MCF 10A (cell line): ENCODE measurements around the gene SLC41A3. TPM values are rescaled to one million over a fixed set of nuclear protein-coding genes. Genes with fewer than 3 reads are reported as not detected.
"Not testable (repeated sequence)": the region's sequence is repeated elsewhere in the genome, so short reads cannot be mapped to it uniquely, and the experiment has no call there.

Experiments
- BruUV-seq: library from RNA; stranded (reverse); fragments of 400-500 nt; replicated peaks from 2 replicates; lab custom pipeline; 2021; lab: Mats Ljungman, UMichigan
- CTCF ChIA-PET: fragments of 300-600 bp; sonication (Branson Sonifier 250); formaldehyde crosslinking; extraction: SDS; loops from one replicate; lab custom pipeline; 2021; ENCODE audit warnings: antibody characterized with exemption, inconsistent platforms; lab: Yijun Ruan, JAX
- POLR2A ChIA-PET: fragments of 300-600, 350-650 bp; sonication (Branson Sonifier 250); formaldehyde crosslinking; extraction: SDS; loops from one replicate; lab custom pipeline; 2020; ENCODE audit warnings: antibody characterized with exemption, inconsistent platforms; lab: Yijun Ruan, JAX
- DNase-seq: peaks from one replicate; pipeline ENCODE4 v3.0.0-alpha.2; 2018; ENCODE audit not compliant: unreplicated experiment
- H3K27ac Mint-ChIP-seq: one replicate; pipeline ENCODE4 v1.8.0; 2022; ENCODE audit warnings: mild to moderate bottlenecking, low read depth, mixed read lengths; ENCODE audit not compliant: unreplicated experiment
- H3K27me3 Mint-ChIP-seq: one replicate; pipeline ENCODE4 v1.8.0; 2022; ENCODE audit warnings: mixed read lengths; ENCODE audit not compliant: insufficient read depth, unreplicated experiment
- H3K36me3 Mint-ChIP-seq: one replicate; pipeline ENCODE4 v1.8.0; 2022; ENCODE audit warnings: mild to moderate bottlenecking, moderate library complexity, mixed read lengths; ENCODE audit not compliant: insufficient read depth, unreplicated experiment
- H3K4me1 Mint-ChIP-seq: one replicate; pipeline ENCODE4 v1.8.0; 2022; ENCODE audit warnings: mixed read lengths; ENCODE audit not compliant: insufficient read depth, unreplicated experiment
- H3K4me3 Mint-ChIP-seq: one replicate; pipeline ENCODE4 v1.8.0; 2022; ENCODE audit warnings: mild to moderate bottlenecking, moderate library complexity, mixed read lengths; ENCODE audit not compliant: unreplicated experiment
- H3K9me3 Mint-ChIP-seq: one replicate; pipeline ENCODE4 v1.8.0; 2022; ENCODE audit warnings: mixed read lengths; ENCODE audit not compliant: unreplicated experiment
- CTCF ChIP-seq: fragments of 200-600 bp; IDR thresholded peaks from one replicate; pipeline ENCODE4 v1.8.0; 2022; ENCODE audit warnings: antibody characterized with exemption, mild to moderate bottlenecking; ENCODE audit not compliant: unreplicated experiment
- intact Hi-C: fragments of 100-400 bp; cut with micrococcal nuclease; formaldehyde crosslinking; loops from 2 replicates; pipeline ENCODE4 v1.14.1; 2022
- total RNA-seq: library from RNA; stranded (reverse); gene quantifications from 2 replicates; pipeline ENCODE4 v1.2.3, GENCODE V29; 2022

The SLC41A3 gene
- total RNA-seq, 1 experiment from 2014 or later, result 43.2 TPM

- no peaks in the 10 kb centered on the region for H3K27me3 Mint-ChIP-seq
- H3K9me3 Mint-ChIP-seq, result peaks cover 5% of the 10 kb centered on the region
- no peak overlapping the region for H3K4me3 Mint-ChIP-seq
- H3K27ac Mint-ChIP-seq, result no peak overlapping the region
- peaks cover 9% of the 10 kb centered on the region for H3K4me1 Mint-ChIP-seq
- intact Hi-C loops, result no loop called here
- H3K36me3 Mint-ChIP-seq, result no peaks in the 10 kb centered on the region
- ChIA-PET POLR2A (no interaction called here), CTCF (no interaction called here)
- TF ChIP-seq CTCF, result no peak
- no peak for DNase-seq
- no TSS peak for BruUV-seq
These were observed 43.5 kb downstream of the SLC41A3 start for GRCh38 chr3:126040386-126040785.

- peaks cover 14% of the 10 kb centered on the region for H3K4me1 Mint-ChIP-seq
- H3K4me3 Mint-ChIP-seq, result no peak overlapping the region
- intact Hi-C loops, result no loop called here
- H3K27ac Mint-ChIP-seq, result no peak overlapping the region
- H3K27me3 Mint-ChIP-seq, result no peaks in the 10 kb centered on the region
- no peak for DNase-seq
- POLR2A ChIA-PET, result no interaction called here
- H3K9me3 Mint-ChIP-seq, result peaks cover 5% of the 10 kb centered on the region
- CTCF ChIA-PET, result interaction anchor here (0.7 kb wide), 1 partner anchor 56 kb away, joined by 4 read pairs; no protein-coding TSS in a partner anchor
- TF ChIP-seq CTCF, result no peak
- no peaks in the 10 kb centered on the region for H3K36me3 Mint-ChIP-seq
- BruUV-seq, result no TSS peak
These were observed 44.1 kb downstream of the SLC41A3 start for GRCh38 chr3:126039870-126040269.

- H3K27me3 Mint-ChIP-seq, result not testable (repeated sequence)
These were observed 45.1 kb downstream of the SLC41A3 start for GRCh38 chr3:126038791-126039190.

GRCh38 chr3:126036056-126036549 is 47.8 kb downstream of the SLC41A3 start:
- BruUV-seq, result no TSS peak
- Mint-ChIP-seq H3K27ac (no peak overlapping the region), H3K36me3 (peaks cover 8% of the 10 kb centered on the region), H3K4me3 (no peak overlapping the region), H3K27me3 (no peaks in the 10 kb centered on the region), H3K4me1 (peaks cover 18% of the 10 kb centered on the region), H3K9me3 (peaks cover 5% of the 10 kb centered on the region)
- TF ChIP-seq CTCF, result no peak
- ChIA-PET CTCF (no interaction called here), POLR2A (no interaction called here)
- intact Hi-C loops, result no loop called here
- DNase-seq, result no peak

More at GRCh38 chr3:126038791-126039190, 45.1 kb downstream of the SLC41A3 start:
- peaks cover 18% of the 10 kb centered on the region for H3K4me1 Mint-ChIP-seq
- CTCF ChIA-PET, result interaction anchor here (0.6 kb wide), 1 partner anchor 92 kb away, joined by 3 read pairs; no protein-coding TSS in a partner anchor
- BruUV-seq, DNase-seq, POLR2A ChIA-PET, H3K36me3 Mint-ChIP-seq, intact Hi-C loops, H3K4me3 Mint-ChIP-seq, H3K27ac Mint-ChIP-seq, H3K9me3 Mint-ChIP-seq: not testable (repeated sequence)
